T-helper 22 cell (primary cell): ENCODE measurements around the gene KIFAP3.
A peak's percentile ranks its signal among the peaks of the same experiment; 100 is the strongest.
"Not testable (repeated sequence)": the region's sequence is repeated elsewhere in the genome, so short reads cannot be mapped to it uniquely, and the experiment has no call there.

ENCODE experiments used
- DNase-seq: peaks from one replicate; pipeline ENCODE4 v3.0.0-alpha.2; 2020; ENCODE audit warnings: low read depth

The KIFAP3 gene

DNA sequence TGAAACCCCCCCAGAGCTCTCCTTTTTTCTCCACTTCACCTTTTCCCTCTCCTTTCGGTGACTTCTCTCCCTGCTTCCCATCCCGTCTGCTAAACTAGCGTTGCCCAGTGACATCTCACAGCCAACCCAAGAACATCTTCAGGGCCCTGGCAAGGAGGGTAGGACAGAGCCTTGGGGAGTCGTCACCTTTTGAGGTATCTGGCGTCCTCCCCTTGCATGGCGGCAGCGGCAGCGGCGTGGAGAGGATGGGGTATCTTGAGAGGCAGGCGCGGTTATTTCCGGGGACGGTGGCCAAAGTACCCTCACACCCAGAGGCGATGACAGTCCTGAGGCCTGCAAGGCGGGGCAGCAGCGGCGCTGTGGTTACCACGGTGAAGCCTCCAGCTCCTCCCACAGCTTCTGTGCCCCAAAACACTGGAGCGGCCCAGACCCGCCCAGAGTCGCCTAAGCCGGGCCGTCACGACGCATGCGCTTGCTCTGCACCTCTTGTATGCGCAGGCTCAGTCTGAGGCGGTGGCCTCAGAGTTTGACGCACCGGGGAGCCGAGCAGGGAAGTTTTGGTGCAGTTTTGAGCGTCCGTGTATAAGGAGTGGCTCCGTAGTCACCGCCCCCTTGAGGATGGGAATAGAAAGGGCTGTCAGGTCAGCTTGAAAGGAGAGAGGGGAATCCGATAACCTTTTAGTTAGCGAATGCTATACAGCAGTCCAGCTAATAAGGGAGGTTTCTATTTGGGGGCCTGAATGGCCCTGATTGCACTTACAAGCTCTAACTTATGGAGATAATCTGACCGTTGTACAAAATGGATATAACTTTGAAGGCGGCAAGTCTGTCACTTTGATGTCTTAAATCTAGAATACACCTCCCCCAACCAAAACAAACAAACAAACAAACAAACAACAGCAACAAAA is at the start of gene KIFAP3:
KIFAP3 (minus strand) TSS at position 446 of the 908 bp plus-strand sequence; CDS start at position 218, 228 bp downstream.
- DNase-seq: peak; percentile 94

DNA sequence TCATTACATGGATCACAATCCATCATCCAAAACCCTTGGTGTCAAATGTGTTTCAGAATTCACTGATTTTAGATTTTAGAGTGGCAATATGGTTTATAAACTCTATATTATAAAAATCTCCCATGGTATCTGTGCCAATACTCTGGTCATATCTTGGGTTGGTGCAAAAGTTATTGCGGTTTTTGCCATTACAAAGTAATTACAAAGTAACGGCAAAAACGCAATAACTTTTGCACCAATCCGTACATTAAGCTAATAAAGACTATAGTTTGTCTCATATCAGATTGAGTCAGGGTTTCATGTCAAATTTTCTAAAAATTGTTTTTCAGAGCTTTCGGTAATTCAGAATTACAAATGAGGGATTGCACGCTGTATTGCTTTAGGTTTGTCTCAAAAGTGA is 47.9 kb upstream of the KIFAP3 start:
- DNase-seq: no peak

DNA sequence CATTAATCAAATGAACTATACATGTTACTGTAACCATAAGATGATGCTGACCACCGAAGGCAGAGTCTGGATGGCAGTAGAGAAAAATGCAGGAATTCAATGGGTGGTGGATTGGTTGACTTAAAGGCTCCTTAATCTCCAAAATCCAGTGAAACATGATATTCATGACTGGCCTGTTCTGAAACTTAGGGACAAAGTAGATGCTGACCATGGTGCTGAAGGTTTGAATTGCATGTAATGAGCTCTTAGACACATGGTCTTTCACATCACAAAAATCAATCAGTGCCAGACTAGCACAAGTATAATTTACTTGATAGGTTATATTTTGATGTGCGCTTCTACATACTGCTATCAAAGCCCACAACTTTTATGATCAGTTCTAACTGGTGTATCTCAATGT is 40.4 kb upstream of the KIFAP3 start:
- DNase-seq: no peak

DNA sequence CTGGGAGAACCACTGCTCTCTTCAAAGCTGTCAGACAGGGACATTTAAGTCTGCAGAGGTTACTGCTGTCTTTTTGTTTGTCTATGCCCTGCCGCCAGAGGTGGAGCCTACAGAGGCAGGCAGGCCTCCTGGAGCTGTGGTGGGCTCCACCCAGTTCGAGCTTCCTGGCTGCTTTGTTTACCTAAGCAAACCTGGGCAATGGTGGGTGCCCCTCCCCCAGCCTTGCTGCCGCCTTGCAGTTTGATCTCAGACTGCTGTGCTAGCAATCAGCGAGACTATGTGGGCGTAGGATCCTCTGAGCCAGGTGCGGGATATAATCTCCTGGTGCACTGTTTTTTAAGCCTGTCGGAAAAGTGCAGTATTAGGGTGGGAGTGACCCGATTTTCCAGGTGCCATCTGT is 38.6 kb upstream of the KIFAP3 start:
- DNase-seq: not testable (repeated sequence)

DNA sequence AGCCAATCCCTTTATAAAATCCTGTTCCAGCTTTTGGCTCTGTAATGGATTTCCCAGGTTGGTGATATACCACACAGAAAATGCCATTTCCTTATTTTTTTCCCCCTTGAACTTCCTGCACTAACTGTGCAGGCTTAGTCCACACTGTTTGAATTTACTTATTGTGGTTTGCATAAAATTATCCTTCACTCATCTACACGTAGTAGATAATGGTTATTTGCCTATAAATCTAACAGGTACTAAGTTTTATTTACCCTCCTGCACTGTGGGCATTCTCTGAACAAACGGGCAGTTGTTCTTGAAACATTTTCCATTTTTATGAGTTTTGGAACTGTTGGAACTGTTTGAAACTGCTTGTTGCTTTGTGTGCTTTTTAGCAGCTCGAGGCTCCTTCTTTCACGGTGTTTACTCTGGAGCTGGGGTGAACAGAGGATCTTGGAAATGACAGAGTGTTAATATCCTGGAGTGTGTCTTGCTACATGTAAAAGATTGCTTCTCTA is 23.0 kb upstream of the KIFAP3 start:
- no peak for DNase-seq

DNA sequence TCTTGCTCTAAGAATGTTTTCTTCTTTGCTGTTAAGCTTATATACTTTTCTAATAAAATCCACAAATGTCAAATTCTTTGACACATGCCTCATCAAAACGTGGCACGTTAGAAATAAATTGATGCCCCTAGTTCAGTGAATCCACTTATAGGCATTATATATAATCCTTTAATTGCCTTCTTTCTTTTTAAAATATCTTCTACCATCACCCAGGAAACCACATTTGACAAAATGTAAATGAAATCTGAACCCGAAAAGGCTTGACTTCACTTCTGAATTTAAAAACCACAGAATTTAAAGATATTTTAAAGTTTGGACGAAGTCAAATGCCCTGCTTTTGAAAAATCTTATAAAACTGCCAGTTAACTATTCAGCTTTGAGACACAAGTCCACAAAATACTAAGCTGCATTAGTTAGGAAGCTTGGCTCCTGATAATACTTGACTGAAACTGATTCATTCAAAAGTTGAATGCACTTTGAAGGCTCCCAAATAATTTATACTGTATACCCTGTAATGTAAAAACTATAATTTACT is 22.4 kb upstream of the KIFAP3 start:
- no peak for DNase-seq

DNA sequence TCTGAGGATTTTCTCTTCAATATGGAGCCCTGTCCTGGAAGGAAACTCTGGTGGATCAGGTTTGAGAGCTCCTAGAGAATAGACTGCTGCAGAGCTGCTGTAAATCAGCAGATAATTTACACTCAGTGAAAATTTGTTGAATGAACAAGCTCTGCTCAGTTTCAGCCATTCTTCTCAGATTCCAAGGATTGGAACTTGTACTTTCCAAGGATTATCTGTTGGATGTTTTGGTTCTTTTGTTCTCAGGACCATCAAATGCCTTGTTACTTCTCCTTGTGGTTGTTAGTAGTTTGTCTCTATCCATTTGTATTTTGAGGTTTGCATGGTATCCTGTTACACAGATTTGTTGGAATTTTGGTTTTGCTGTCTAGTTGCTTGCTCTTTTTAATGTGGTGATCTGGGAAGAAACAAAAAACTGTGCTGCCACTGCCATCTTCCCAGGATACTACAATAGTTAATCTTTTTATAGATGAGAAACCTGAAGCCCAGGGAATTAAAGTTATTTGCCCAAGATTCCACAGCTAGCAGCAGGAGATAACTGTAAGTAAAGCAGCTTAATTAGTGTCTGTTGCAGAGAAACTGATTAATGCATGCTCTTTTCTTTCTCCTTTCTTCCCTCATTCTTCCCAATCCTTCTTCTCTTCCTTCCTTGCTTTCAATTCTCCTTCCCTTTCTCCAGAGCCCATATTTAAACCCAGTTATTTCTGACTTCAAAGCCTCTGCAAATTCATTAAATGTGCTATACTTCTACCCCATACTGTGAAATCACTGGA is 21.7 kb upstream of the KIFAP3 start:
- no peak for DNase-seq

DNA sequence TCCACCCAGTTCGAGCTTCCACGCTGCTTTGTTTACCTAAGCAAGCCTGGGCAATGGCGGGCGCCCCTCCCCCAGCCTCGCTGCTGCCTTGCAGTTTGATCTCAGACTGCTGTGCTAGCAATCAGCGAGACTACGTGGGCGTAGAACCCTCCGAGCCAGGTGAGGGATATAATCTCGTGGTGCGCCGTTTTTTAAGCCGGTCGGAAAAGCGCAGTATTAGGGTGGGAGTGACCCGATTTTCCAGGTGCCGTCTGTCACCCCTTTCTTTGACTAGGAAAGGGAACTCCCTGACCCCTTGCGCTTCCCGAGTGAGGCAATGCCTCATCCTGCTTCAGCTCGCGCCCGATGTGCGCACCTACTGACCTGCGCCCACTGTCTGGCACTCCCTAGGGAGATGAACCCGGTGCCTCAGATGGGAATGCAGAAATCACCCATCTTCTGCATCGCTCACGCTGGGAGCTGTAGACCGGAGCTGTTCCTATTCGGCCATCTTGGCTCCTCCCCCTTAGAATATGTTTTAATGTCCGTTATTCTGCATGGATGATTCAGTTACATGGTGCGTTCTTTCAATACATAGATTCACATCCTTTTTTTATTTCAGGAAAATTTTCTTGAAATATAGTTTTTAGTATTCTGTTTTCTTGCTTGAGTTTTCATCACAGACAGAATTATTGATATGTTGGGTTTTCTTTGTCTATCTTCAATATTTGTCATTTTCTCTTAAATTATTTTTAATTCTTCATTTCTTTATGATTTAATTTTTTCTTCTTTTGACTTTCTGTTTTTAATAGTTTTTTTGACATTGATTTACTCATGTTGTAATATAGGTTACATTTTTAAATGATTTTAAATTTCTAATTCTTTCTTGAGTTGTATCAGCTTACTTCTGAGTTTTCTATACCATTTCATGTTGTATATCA is 20.5 kb upstream of the KIFAP3 start:
- not testable (repeated sequence) for DNase-seq

DNA sequence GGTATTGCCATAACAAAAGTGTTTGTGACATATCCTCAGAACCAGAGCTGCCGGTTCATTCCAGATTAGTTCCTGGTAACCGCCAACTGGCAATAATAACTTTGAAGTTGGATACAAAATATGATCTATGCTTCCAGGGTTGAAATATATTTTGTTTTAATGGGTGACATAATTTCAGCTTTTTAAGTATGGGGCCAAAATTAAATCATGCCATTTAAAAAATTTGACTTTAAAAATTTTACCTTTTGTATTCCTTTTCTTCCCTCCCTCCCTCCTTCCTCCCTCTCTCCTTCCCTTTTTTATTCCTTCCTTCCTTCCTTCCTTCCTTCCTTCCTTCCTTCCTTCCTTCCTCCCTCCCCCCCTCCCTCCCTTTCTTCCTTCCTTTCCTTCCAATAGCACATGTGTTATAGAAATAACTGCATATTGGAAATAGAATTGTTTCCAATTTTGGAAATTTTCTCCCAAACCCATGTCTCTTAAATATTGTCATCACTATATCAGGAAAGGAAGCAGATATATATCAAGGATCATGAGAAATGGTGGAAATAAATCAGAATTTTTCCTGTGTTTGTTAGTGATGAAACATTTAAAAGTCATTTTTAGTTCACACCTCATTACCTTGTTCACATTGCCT is 12.0 kb upstream of the KIFAP3 start:
- no peak for DNase-seq

DNA sequence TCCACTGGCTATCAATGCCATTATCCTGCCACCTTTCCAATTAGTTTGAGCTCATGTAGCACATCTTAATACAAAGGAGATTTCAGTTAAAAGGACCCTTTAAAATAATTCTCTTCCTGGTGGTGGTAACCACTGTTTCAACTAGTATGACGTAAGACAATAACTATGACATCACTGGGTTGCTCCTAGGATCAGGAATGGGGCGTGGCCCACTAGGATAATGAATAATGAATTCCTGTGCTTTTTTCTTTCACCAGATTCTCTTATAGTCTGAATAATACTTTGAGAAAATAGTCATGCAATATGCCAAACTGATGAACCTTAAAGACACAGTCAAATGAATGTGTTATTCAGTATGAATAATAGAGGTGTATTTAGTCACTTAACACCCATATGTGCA is 10.6 kb upstream of the KIFAP3 start:
- DNase-seq: no peak

DNA sequence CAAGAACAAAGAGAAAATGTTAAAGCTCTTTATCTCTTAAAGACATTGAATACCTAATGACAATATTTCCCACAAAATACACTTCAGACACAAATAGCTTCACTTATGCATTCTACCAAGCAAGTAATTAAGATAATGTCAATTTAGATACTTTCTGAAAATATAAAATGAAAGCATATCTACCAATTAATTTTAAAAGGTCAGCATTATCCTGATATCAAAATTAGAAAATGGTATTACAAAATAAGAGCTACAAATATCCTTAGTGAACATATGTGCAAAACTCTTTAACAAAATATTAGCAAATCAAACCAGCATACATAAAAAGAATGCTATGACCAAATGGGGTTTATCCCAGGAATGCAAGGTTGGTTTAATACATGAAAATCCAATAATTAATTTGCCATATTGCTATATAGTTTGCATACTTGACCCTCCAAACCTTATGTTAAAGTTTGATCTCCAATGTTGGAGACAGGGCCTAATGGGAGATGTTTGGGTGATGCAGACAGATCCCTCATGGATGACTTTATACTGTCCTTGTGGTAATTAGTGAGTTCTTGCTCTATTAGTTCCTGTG is 4.2 kb upstream of the KIFAP3 start:
- no peak for DNase-seq

DNA sequence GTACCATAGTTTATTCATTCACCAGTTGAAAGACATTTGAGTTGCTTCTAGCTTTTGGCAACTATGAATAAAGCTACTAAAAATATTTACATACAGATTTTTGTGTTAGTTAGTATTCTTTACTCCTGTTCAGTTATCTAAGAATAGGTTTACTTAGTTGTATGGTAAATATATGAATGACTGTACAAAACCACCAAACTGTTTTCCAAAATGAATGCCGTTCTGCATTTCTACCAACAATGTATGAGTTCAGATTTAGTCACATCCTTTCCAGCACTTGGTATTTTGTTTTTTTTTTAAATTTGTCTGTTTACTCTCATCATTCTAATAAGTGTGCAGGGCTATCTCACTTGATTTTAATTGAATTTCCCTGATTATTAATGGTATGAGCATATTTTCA is 3.4 kb upstream of the KIFAP3 start:
- DNase-seq: no peak

DNA sequence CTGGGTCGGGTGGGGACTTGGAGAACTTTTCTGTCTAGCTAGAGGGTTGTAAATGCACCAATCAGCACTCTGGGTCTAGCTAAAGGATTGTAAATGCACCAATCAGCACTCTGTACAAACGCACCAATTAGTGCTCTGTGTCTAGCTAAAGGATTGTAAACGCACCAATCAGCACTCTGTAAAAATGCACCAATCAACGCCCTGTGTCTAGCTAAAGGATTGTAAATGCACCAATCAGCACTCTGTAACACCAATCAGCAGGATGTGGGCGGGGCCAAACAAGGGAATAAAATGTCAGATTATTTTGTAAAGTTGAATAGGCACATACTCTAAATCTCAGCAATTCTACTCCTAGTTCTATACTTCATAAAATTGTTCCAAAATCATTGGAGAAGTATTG is 2.5 kb upstream of the KIFAP3 start:
- not testable (repeated sequence) for DNase-seq

DNA sequence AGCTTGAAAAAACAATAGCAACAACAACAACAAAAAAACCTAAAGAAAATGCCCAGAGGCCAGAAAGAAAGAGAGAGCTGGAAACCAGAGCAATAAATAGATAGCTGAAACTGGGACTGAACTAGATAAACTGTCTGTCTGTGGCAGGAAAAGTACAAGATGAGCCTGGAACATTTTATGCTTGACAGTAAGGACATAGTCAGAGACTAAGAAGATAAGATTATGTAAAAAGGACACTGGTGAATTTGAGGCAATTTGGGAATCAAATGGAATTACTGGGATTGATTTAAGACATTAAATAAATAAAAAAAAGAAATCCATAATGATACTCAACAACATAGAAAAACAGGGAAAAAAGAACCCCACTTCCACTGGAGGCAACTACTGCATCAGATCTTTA is 1.7 kb upstream of the KIFAP3 start:
- no peak for DNase-seq

DNA sequence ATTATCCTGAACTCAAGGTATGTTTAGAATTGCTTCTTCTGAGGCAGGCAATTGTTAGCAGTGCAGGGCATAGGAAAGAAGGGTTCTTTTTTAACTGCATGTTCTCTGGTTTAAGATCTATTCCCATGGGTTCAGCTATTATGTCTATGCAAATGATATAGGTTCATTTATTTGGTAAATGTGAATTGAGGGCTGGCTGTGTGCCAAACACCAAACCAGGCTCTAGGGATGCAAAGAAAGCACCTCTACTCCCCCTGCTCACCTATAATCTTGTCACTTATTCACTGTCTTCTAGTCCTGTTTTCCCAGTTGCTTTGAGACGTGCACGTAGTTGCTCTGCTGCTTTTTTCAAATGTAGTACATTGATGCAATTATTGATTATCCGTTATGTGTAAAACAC is 691 bp upstream of the KIFAP3 start:
- no peak for DNase-seq

DNA sequence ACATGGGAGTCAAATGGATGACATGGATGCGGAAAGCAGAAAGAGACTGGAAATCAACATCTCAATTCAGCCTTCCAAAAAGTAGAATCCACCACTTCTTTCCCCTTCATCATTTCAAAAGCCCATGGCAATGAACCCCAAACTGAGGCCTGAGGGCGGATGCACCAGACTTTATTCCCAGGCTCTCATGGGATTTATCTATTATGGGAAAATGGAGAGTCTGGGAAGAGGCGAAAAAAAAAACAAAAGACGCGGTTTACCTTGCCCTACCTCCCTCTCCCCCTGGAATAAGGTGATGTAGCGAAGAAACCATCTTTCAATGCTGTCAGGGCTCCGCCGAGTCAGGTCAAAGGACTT is 624 bp downstream of the KIFAP3 start:
- DNase-seq: no peak

DNA sequence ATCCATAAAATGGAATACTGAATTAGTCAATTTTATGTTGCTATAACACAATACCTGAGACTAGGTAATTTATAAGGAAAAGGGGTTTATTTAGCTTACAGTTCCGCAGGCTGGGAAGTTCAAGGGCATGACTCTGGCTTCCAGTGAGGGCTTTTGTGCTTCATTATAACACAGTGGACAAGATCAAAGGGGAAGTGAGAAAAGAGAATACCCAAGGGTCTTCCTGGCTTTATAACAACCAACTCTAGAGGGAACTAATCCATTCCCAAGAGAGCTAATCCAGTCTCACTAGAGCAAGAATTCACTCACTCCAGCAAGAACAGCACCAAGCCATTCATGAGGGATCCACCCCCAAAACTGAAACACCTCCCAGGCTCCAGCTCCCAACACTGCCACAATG is 3.1 kb downstream of the KIFAP3 start:
- no peak for DNase-seq

DNA sequence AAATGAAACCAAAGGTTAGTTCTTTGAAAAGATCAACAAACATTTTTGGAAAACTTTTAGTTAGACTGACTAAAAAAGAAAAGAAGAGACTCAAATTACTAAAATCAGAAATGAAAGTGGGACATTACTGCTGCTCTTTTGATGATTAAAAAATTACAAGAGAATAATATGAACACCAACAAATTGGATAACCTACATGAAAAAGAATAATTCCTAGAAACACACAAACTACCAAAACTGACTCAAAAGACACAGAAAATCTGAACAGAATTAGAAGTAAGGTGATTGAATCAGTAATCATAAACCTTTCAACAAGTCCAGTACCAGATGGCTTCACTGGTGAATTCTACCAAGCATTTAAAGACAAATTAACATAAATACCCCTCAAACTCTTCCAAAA is 5.6 kb downstream of the KIFAP3 start:
- DNase-seq: no peak

DNA sequence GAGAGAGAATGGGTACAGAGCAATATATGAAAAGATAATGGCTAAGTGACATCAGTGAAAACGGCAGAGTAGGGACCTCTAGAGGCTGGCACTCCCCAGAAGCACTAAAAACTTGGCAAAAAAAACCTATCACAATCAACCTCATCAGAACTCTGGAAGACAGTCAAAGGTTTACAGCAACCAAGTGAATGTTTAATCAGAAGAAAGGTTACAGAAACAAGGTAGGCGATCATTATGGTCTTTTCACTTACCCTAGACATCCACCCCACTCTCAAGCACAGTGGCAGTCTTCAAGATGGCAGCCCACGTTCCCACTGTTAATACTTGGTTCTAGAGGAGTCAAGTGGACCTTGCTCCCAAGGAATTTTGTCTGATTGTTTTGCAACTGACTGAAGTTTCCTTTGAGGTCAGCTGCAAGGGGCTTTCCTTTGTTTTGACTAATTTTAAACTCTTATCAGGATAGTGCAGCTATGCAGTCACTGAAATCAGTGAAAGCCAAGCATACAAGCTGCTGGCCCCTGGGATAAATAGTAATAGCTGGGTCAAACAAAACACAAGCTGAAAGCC is 7.2 kb downstream of the KIFAP3 start:
- DNase-seq: no peak

DNA sequence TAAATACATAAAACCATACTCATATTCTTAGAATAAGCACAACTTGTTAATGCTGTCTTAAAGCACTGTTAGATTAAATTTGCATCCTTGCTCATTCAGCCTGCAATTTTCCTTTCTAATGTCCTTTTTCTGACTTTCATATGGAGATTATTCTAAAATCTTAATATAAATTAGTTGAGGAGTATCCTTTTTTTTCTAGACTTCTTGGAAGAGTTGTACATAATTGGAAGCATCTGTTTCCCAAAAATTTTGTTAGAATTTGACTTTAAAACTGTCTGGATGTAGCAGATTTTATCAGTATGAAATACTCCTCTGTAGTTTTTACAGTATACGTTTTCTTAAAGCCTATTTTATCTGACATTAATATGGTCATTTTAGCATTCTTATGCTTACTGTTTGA is 9.7 kb downstream of the KIFAP3 start:
- no peak for DNase-seq
